Stimulated activated CD8-positive, alpha-beta memory T cell treated with anti-CD3 and anti-CD28 coated beads, Interleukin-7, amount 100 ng/mL, for 48 hours (primary cell): ENCODE results near the gene MOCS3.
"Not testable (repeated sequence)": the region's sequence is repeated elsewhere in the genome, so short reads cannot be mapped to it uniquely, and the experiment has no call there.

Source experiments
- DNase-seq, 2 donors: peaks; one replicate each; pipeline ENCODE4 v3.0.0-alpha.2; 2020; ENCODE audit warnings: low read depth in 1 of 2; ENCODE audit errors: extremely low read depth in 1 of 2

MOCS3 gene

GRCh38 chr20:50932016-50932485 is 26.6 kb upstream of the MOCS3 start:
- no peak for DNase-seq

GRCh38 chr20:50932691-50933280 is 25.8 kb upstream of the MOCS3 start:
- no peak for DNase-seq

GRCh38 chr20:50933589-50933988 is 25.0 kb upstream of the MOCS3 start:
- DNase-seq, result no peak

GRCh38 chr20:50943069-50943468 is 15.5 kb upstream of the MOCS3 start:
- DNase-seq, result no peak

- no peak for DNase-seq
Measured at GRCh38 chr20:50948132-50948785, 10.4 kb upstream of the MOCS3 start.

GRCh38 chr20:50953196-50953595 is 5.4 kb upstream of the MOCS3 start:
- no peak for DNase-seq

GRCh38 chr20:50953821-50954220 is 4.8 kb upstream of the MOCS3 start:
- no peak for DNase-seq

- no peak for DNase-seq
Measured at GRCh38 chr20:50957276-50957675, 1.3 kb upstream of the MOCS3 start.

- DNase-seq, result peak; percentile 55 to 75
Measured at GRCh38 chr20:50957798-50958614, 612 bp upstream of the MOCS3 start, which contains the start of gene DPM1. Gene DPM1 (minus strand): TSS chr20:50958532. CDS start chr20:50958523, 9 bp downstream.

GRCh38 chr20:50959543-50960126 is 1.0 kb downstream of the MOCS3 start:
- DNase-seq, result no peak

- DNase-seq, result no peak
Measured at GRCh38 chr20:50967586-50967985, 9.0 kb downstream of the MOCS3 start.

GRCh38 chr20:50968289-50968688 is 9.7 kb downstream of the MOCS3 start:
- no peak for DNase-seq

- DNase-seq, result no peak
Measured at GRCh38 chr20:50969435-50969834, 10.8 kb downstream of the MOCS3 start.

GRCh38 chr20:50969912-50970311 is 11.3 kb downstream of the MOCS3 start:
- no peak for DNase-seq

- DNase-seq, result no peak
Measured at GRCh38 chr20:50975701-50976330, 17.2 kb downstream of the MOCS3 start.

- DNase-seq, result no peak
Measured at GRCh38 chr20:50977066-50978021, 18.7 kb downstream of the MOCS3 start.

- not testable (repeated sequence) for DNase-seq
Measured at GRCh38 chr20:50978533-50978932, 19.9 kb downstream of the MOCS3 start.

- DNase-seq, result peak in 1 of 2 donors; percentile 53
Measured at GRCh38 chr20:50980071-50980681, 21.6 kb downstream of the MOCS3 start.
